NK-92 (cell line): ENCODE results near the gene CARHSP1.
"Not testable (repeated sequence)": the region's sequence is repeated elsewhere in the genome, so short reads cannot be mapped to it uniquely, and the experiment has no call there.

Experiments
- DNase-seq: peaks from one replicate; lab custom pipeline; 2025; ENCODE audit not compliant: unreplicated experiment; lab: John Stamatoyannopoulos, UW

Gene CARHSP1

GRCh38 chr16:8872967-8873865 is 4.4 kb upstream of the CARHSP1 start:
- DNase-seq: no peak

GRCh38 chr16:8872071-8872470 is 3.3 kb upstream of the CARHSP1 start:
- no peak for DNase-seq

GRCh38 chr16:8869988-8870241 is 1.1 kb upstream of the CARHSP1 start:
- DNase-seq: not testable (repeated sequence)

GRCh38 chr16:8869212-8869987 is 594 bp upstream of the CARHSP1 start:
- DNase-seq: no peak

GRCh38 chr16:8867932-8868415 is 832 bp downstream of the CARHSP1 start:
- no peak for DNase-seq

DNA sequence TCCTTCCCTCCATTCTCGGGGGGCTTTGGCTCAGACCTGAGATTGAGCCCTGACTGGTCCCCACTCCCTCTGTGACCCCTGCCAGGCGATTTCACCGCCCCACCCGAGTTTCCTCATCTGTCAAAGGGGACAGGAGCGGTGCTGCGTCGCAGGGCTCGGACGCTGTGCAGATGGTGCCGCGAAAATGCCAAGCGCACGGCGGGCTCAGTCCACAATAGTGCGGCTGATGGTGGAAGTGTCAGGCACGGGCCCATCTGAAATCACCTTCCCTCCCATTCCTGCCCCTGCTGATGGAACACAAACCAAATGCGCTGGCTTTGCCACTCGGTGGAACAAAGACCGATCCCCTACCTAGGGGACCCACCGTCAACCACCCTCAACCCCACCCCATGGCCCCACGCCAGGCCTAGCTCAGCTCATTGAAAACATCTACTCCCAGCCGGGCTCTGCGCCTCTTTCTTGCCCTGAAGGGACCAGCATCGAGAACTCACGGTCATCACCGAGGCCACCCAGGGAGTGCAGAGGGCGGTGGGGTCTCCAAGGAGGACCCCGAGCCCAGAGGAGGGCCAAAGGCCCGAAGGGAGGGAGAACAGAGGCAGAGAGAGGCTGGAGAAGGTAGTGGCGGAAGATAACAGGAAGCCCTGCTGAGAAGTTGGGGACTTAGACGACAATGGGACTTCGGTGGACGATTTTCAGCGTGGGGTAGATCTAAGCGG is 1.4 kb downstream of the CARHSP1 start:
- DNase-seq: no peak

GRCh38 chr16:8866884-8867215 is 2.0 kb downstream of the CARHSP1 start:
- no peak for DNase-seq

- no peak for DNase-seq
Observed at GRCh38 chr16:8866118-8866883, 2.5 kb downstream of the CARHSP1 start.

DNA sequence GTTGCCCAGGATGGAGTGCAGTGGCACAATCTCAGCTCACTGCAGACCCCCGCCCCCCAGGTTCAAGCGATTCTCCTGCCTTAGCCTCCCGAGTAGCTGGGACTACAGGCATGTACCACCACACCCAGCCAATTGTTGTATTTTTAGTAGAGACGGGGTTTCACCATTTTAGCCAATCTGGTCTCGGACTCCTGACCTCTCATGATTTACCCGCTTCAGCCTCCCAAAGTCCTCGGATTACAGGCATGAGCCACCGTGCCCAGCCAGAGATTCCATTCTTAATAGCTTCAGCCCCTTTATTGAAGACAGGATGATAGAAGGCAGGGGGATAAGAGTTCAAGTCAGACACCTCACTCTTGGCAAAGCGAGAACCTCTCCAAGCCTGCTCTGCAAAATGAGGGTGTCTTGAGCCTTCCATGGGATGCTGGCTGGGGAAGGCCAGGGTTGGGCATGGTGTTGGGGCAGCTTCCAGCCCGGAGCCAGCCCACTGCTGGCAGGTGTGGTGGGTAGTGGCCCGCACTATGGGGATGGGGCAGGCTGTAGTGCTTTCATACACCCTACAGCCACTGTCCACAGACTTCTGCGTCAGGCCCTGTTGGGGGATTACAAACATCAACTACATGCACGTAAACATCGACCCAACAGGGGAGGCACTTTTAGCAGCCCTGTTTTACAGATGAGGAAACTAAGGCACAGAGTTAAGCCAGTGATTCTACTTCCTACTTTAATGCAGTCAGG is 3.5 kb downstream of the CARHSP1 start:
- no peak for DNase-seq

DNA sequence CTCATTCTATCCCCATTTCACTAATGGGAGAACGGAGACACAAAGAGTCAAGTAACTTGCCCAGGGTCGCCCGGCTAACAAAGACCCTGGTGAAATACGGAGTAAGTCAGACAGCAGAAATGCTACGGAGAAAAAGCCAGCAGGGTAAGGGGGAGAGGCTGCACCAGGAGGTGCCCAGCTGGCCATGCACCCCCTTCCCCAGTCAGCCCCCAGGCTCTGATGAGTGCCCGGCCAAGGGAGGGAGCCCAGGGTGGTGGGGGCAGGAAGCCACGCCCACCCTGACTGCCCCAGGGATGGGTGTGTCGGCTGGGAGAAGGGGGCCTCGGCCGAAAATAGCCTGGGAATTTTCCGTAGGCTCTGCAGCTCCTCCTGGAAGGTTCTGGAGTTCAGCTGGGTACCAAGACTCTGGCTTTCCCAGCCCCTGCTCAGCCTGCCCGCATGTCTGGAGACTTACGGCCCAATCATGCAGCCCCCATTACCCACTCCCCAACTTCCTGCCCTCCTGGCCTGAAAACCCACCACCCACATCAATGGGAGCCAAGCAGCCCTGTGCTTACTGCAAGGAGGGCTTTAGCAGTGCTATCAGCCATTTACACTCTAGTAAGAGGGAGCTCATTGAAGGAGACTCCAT is 4.2 kb downstream of the CARHSP1 start:
- no peak for DNase-seq

- DNase-seq: no peak
Observed at GRCh38 chr16:8863594-8864424, 5.0 kb downstream of the CARHSP1 start.

DNA sequence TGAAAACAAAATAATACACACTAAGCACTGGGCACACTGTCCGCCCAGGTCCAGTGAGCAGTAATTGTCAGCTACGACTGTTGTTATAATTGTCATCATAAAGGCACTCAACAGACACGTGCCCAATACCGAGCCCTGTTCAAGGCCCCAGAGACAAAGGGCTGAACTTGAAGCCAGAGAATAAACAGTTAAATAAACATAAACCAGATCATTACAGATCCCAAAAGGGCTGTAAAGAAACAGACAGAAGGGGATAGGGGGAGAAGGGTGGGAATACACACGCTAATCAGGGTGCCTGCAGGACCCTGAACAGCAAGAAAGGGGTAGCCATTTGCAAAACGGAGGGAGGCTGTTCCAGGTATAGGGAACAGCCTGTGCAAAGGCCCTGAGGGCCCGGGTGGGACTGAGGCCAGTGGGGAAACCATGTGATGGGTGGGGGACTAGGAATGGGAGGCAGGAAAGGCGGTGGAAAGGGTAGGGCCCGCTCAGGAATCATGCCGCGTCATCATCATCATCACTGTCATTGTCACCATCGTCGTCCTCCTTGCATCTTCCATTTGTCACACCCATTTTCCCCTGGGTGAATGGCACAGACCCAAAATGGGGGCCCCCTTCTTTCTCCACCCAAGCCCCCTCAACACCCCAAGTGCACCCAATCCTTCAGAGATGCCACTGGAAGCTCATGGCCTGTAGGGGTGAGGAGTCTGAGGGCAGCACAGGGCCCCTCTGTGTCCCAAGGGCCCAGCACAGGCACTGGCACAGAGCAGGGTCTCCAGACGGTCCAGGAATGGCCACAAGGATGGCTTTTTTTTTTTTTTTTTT is 6.3 kb downstream of the CARHSP1 start:
- DNase-seq: no peak

- no peak for DNase-seq
Observed at GRCh38 chr16:8861563-8862308, 7.1 kb downstream of the CARHSP1 start.

- DNase-seq: no peak
Observed at GRCh38 chr16:8859913-8860881, 8.6 kb downstream of the CARHSP1 start.

DNA sequence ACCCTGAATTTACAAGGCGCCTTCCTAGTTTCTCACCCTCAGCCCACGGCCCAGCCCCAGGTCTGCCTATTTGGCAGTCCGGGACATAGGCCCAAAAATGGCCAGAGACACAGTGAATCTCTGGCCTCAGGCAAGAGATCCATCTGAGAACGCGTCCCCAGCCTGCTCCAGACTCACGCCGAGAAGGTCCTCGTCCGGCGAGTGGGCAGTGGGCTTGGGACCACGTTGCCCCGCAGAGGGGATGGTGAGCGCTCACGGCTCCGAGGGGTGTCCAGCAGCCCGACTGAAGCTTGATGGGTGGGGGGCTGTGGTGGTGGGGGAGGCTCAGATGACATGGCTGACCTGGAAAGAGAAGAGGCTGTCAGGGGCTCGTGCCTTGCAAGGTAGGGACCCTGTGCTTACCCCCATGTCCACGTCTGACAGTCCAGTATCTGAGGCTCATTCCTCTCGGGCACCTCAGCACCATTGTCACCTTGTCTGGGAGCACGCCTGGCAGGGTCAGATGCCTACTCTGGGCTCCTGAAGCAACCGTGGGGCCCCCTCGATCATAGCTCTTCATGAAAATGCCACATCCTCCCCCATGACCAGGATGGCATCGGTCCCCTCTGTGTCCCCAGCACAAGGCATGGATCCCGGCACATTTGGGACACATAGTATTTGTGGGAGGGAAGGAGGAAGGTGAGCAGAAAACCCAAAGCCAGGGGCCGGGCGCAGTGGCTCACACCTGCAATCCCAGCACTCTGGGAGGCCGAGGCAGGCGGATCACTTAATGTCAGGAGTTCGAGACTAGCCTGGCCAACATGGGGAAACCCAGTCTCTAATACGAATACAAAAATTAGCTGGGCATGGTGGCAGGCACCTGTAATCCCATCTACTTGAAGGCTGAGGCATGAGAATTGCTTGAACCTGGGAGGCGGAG is 9.6 kb downstream of the CARHSP1 start:
- DNase-seq: no peak
